Endothelial cell of umbilical vein (primary cell): ENCODE results near the gene TRIM34. TPM values are rescaled to one million over a fixed set of nuclear protein-coding genes. Genes with fewer than 3 reads are reported as not detected.
A peak's percentile ranks its signal among the peaks of the same experiment; 100 is the strongest.

Experiments
- BruUV-seq: library from RNA; stranded (reverse); fragments of 400-500 nt; replicated peaks from 2 replicates; lab custom pipeline; 2021; lab: Mats Ljungman, UMichigan
- CTCF ChIA-PET: fragments of 300-600, 350-600 bp; sonication (Branson Sonifier 250); formaldehyde crosslinking; loops from one replicate; lab custom pipeline; 2021; ENCODE audit warnings: antibody characterized with exemption, inconsistent platforms; lab: Charles Lee
- POLR2A ChIA-PET: fragments of 300-600, 350-600 bp; sonication (Branson Sonifier 250); formaldehyde crosslinking; loops from one replicate; lab custom pipeline; 2021; ENCODE audit warnings: antibody characterized with exemption, inconsistent platforms; lab: Charles Lee
- DNase-seq: peaks from one replicate; pipeline ENCODE4 v3.0.0-alpha.2; 2011; ENCODE audit warnings: low read depth, low spot score
- FAIRE-seq: peaks from 2 replicates; lab custom pipeline; 2011; peaks lifted over from hg19 to GRCh38; lab: Jason Lieb, UNC
- H2AFZ ChIP-seq: 2 replicates; pipeline ENCODE4 v1.6.0; 2012; ENCODE audit warnings: low read depth, low read length, control low read depth, inconsistent platforms
- H3K27ac ChIP-seq: 2 replicates; pipeline ENCODE4 v1.5.1; 2011; ENCODE audit warnings: low read depth, mild to moderate bottlenecking, control low read depth, low read length, moderate library complexity; ENCODE audit not compliant: insufficient read depth
- H3K27me3 ChIP-seq, 2 experiments: 2 replicates each; pipeline versions ENCODE4 v1.6.0 to v1.6.1; 2011; ENCODE audit warnings: low read length in 2 of 2, mixed read lengths in 1 of 2; ENCODE audit not compliant: control insufficient read depth in 2 of 2, insufficient read depth in 2 of 2
- H3K36me3 ChIP-seq, 2 experiments: 2 replicates in 1 of 2; 3 replicates in 1 of 2; pipeline ENCODE4 v1.5.1; 2011; ENCODE audit warnings: low read length in 2 of 2, mild to moderate bottlenecking in 1 of 2, moderate library complexity in 1 of 2; ENCODE audit not compliant: control insufficient read depth in 2 of 2, insufficient read depth in 2 of 2; ENCODE audit errors: extremely low read depth in 1 of 2
- H3K4me1 ChIP-seq: 3 replicates; pipeline ENCODE4 v1.5.1; 2011; ENCODE audit warnings: mild to moderate bottlenecking, low read length; ENCODE audit not compliant: control insufficient read depth, insufficient read depth; ENCODE audit errors: extremely low read depth
- H3K4me2 ChIP-seq: 2 replicates; pipeline ENCODE4 v1.6.1; 2011; ENCODE audit warnings: low read length, control low read depth, mixed read lengths; ENCODE audit not compliant: insufficient read depth
- H3K4me3 ChIP-seq, 3 experiments: fragments of 200-600 bp in 1 of 3; sonication (generic), shearing (Covaris generic) in 1 of 3; replicated peaks in 1 of 3; 2 replicates each; pipeline ENCODE4 v1.5.1; 2011 to 2016; ENCODE audit warnings: control low read depth in 3 of 3, low read length in 3 of 3, mild to moderate bottlenecking in 2 of 3, inconsistent platforms in 1 of 3, low read depth in 1 of 3, moderate library complexity in 1 of 3; ENCODE audit not compliant: insufficient read depth in 1 of 3
- H3K79me2 ChIP-seq: 2 replicates; pipeline ENCODE4 v1.6.0; 2012; ENCODE audit warnings: low read length, inconsistent platforms; ENCODE audit not compliant: control insufficient read depth, insufficient read depth
- H3K9ac ChIP-seq: replicated peaks from 2 replicates; pipeline ENCODE3; 2011; ENCODE audit warnings: low read length, control low read depth; ENCODE audit not compliant: insufficient read depth; ENCODE audit errors: extremely low read depth
- H3K9me1 ChIP-seq: replicated peaks from 3 replicates; pipeline ENCODE4 v1.6.0; 2011; ENCODE audit warnings: mild to moderate bottlenecking, low read length; ENCODE audit not compliant: control insufficient read depth, insufficient read depth; ENCODE audit errors: extremely low read depth
- H3K9me3 ChIP-seq: replicated peaks from 2 replicates; pipeline ENCODE4 v1.5.1; 2012; ENCODE audit warnings: low read length, inconsistent platforms; ENCODE audit not compliant: control insufficient read depth, insufficient read depth
- H4K20me1 ChIP-seq: replicated peaks from 2 replicates; pipeline ENCODE3; 2011; ENCODE audit warnings: mild to moderate bottlenecking, low read length; ENCODE audit not compliant: control insufficient read depth, insufficient read depth; ENCODE audit errors: extremely low read depth
- EZH2 ChIP-seq: IDR thresholded peaks from 2 replicates; pipeline ENCODE4 v1.6.1; 2012; ENCODE audit warnings: borderline replicate concordance, low read depth, mild to moderate bottlenecking, moderate library complexity, low read length, inconsistent platforms; ENCODE audit not compliant: severe bottlenecking
- FOS ChIP-seq: IDR thresholded peaks from 2 replicates; pipeline ENCODE4 v1.6.1; 2011; ENCODE audit warnings: mild to moderate bottlenecking, low read length, moderate library complexity, borderline replicate concordance; ENCODE audit not compliant: insufficient read depth
- GATA2 ChIP-seq: IDR thresholded peaks from 2 replicates; pipeline ENCODE4 v1.7.0; 2011; ENCODE audit warnings: low read depth, mild to moderate bottlenecking, moderate library complexity, mixed read lengths, low read length; ENCODE audit not compliant: insufficient read length, insufficient read depth
- JUN ChIP-seq: IDR thresholded peaks from 2 replicates; pipeline ENCODE4 v1.6.1; 2011; ENCODE audit warnings: borderline replicate concordance, low read depth; ENCODE audit not compliant: insufficient read length, insufficient read depth
- MAX ChIP-seq: IDR thresholded peaks from 2 replicates; pipeline ENCODE4 v1.6.1; 2011; ENCODE audit not compliant: insufficient read depth, insufficient read length
- MYC ChIP-seq: IDR thresholded peaks from one replicate; pipeline ENCODE4 v1.6.1; 2011; ENCODE audit warnings: mild to moderate bottlenecking, low read depth, low read length
- POLR2A ChIP-seq: IDR thresholded peaks from 2 replicates; pipeline ENCODE4 v1.6.1; 2012; ENCODE audit warnings: low read depth, mild to moderate bottlenecking, control low read depth, low read length
- POLR2AphosphoS5 ChIP-seq: IDR thresholded peaks from 2 replicates; pipeline ENCODE4 v1.6.1; 2012; ENCODE audit warnings: low read depth, mild to moderate bottlenecking, control low read depth, low read length, moderate library complexity; ENCODE audit not compliant: insufficient read depth
- dilution Hi-C: fragments of 300-500 bp; cut with MboI; formaldehyde crosslinking; loops from one replicate; pipeline ENCODE4 v1.15.0; 2019; ENCODE audit warnings: low sequenced_read_pairs; ENCODE audit not compliant: extremely low pct_ligation_motif_present
- intact Hi-C: fragments of 100-400 bp; cut with micrococcal nuclease; formaldehyde crosslinking; loops from one replicate; pipeline ENCODE4 v1.10.0; 2022
- polyA plus RNA-seq, 4 experiments: library from polyadenylated mRNA; depleted of rRNA in 3 of 4; stranded (reverse) in 3 of 4; unstranded in 1 of 4; fragments of >200 nt; gene quantifications; 2 replicates each; pipeline versions ENCODE4 v1.2.1 to v1.2.3, GENCODE V29; 2011 to 2012; ENCODE audit warnings: missing spikeins in 1 of 4
- total RNA-seq: library from RNA; stranded (reverse); gene quantifications from 2 replicates; pipeline ENCODE4 v1.2.3, GENCODE V29; 2021
- TF ChIP-seq, protein P1 (sequence below), 2 donors: IDR thresholded peaks; 1 replicate in 1 of 2; 2 replicates in 1 of 2; pipeline ENCODE4 v1.5.1; 2011; ENCODE audit warnings: low read length in 2 of 2, mild to moderate bottlenecking in 2 of 2, moderate library complexity in 2 of 2, control low read depth in 1 of 2, inconsistent platforms in 1 of 2, low read depth in 1 of 2; ENCODE audit not compliant: insufficient read depth in 1 of 2; ENCODE audit errors: extremely low read depth in 1 of 2

TRIM34 gene
- total and polyA plus RNA-seq, 2 donors (not counting 3 experiments of a cell fraction or from before 2014, with no cell fraction given): 6.7 to 14.6 TPM

DNA sequence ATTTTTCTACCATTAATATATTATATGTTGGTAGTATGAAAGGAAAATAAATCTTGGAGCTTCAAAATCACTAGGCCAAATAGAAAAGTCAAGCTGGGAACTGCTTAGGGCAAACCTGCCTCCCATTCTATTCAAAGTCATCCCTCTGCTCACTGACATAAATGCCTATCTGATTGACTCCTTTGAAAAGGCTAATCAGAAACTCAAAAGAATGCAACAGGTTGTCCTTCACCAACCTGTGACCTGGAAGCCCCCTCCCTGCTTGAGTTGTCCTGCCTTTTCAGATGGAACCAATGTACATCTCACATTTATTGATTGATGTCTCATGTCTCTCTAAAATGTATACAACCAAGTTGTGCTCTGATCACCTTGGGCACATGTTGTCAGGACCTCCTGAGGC lies 3.2 kb upstream of the TRIM34 start:
- Histone ChIP-seq H4K20me1 (no peaks in the 10 kb centered on the region), H3K27ac (peak overlapping the region; percentile 42), H3K27me3 (no peaks in the 10 kb centered on the region), H3K4me2 (peak overlapping the region; percentile 43), H3K36me3 (no peaks in the 10 kb centered on the region), H3K4me1 (peaks cover 22% of the 10 kb centered on the region), H3K79me2 (no peaks in the 10 kb centered on the region), H3K4me3 (no peak overlapping the region), H2AFZ (no peak overlapping the region), H3K9me3 (no peaks in the 10 kb centered on the region), H3K9me1 (no peaks in the 10 kb centered on the region), H3K9ac (no peak overlapping the region)
- dilution Hi-C loops: no loop called here
- intact Hi-C loops: loop anchor here (1.0 to 2.0 kb wide), 2 partner anchors 21 to 64 kb away; partner anchors contain the start of gene TRIM5
- BruUV-seq: no TSS peak
- FAIRE-seq (no peak), DNase-seq (no peak)
- ChIA-PET CTCF (interaction anchor here (0.6 to 2.5 kb wide), 6 partner anchors 12 to 145 kb away, joined by 3 to 20 read pairs (median 3); partner anchors contain the start of gene TRIM5), POLR2A (interaction anchor here (1.7 kb wide), 1 partner anchor 63 kb away, joined by 6 read pairs; the partner anchor contains the start of gene TRIM5)
- no peak for TF ChIP-seq GATA2
- no peak for TF ChIP-seq FOS
- no peak for TF ChIP-seq POLR2A
- TF ChIP-seq MYC: no peak
- no peak for TF ChIP-seq MAX
- TF ChIP-seq POLR2AphosphoS5: no peak
- TF ChIP-seq, protein P1, sequence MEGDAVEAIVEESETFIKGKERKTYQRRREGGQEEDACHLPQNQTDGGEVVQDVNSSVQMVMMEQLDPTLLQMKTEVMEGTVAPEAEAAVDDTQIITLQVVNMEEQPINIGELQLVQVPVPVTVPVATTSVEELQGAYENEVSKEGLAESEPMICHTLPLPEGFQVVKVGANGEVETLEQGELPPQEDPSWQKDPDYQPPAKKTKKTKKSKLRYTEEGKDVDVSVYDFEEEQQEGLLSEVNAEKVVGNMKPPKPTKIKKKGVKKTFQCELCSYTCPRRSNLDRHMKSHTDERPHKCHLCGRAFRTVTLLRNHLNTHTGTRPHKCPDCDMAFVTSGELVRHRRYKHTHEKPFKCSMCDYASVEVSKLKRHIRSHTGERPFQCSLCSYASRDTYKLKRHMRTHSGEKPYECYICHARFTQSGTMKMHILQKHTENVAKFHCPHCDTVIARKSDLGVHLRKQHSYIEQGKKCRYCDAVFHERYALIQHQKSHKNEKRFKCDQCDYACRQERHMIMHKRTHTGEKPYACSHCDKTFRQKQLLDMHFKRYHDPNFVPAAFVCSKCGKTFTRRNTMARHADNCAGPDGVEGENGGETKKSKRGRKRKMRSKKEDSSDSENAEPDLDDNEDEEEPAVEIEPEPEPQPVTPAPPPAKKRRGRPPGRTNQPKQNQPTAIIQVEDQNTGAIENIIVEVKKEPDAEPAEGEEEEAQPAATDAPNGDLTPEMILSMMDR (IDR thresholded peaks at IDR 0.05; ENCODE audit: extremely low read depth in 1 of 2, insufficient read depth in 1 of 2, low read depth in 1 of 2, low read length in 2 of 2): no peak
- no peak for TF ChIP-seq EZH2
- no peak for TF ChIP-seq JUN
